HepG2 (cell line): ENCODE measurements around the gene MRPL36. TPM values are rescaled to one million over a fixed set of nuclear protein-coding genes. Genes with fewer than 3 reads are reported as not detected.
"Not testable (repeated sequence)": the region's sequence is repeated elsewhere in the genome, so short reads cannot be mapped to it uniquely, and the experiment has no call there.

Source experiments
- ATAC-seq: fragments of 200-7000 bp; cut with Tn5 transposase; 3 replicates; pipeline ENCODE4 v1.9.1; 2020; ENCODE audit warnings: mild to moderate bottlenecking, moderate library complexity
- BruUV-seq: library from RNA; stranded (reverse); fragments of 400-500 nt; replicated peaks from 2 replicates; lab custom pipeline; 2021; lab: Mats Ljungman, UMichigan
- CTCF ChIA-PET: fragments of 300-600 bp; formaldehyde crosslinking; extraction: SDS; loops from one replicate; lab custom pipeline; 2021; ENCODE audit warnings: low total read pairs, inconsistent platforms, low intra/inter-chr PET ratio; lab: Yijun Ruan, JAX
- POLR2A ChIA-PET: fragments of 350-600 bp; sonication (Branson Sonifier 250); formaldehyde crosslinking; loops from one replicate; lab custom pipeline; 2020; ENCODE audit warnings: antibody characterized with exemption, inconsistent platforms; lab: Yijun Ruan, JAX
- DNase-seq: peaks from one replicate; pipeline ENCODE4 v3.0.0-alpha.2; 2015; ENCODE audit warnings: low spot score
- FAIRE-seq: peaks from 3 replicates; lab custom pipeline; 2011; peaks lifted over from hg19 to GRCh38; lab: Jason Lieb, UNC
- H2AFZ ChIP-seq: one replicate; pipeline ENCODE4 v1.6.1; 2011; ENCODE audit warnings: low read length, inconsistent platforms
- H3K27ac ChIP-seq: fragments of 300-600 bp; 3 replicates; pipeline ENCODE4 v1.8.0; 2011; ENCODE audit warnings: mixed run types, mild to moderate bottlenecking, mixed read lengths, low read length, inconsistent platforms; ENCODE audit not compliant: insufficient read depth; ENCODE audit errors: extremely low read length
- H3K27me3 ChIP-seq, 2 experiments: fragments of 200-600 bp in 1 of 2; 2 replicates in 1 of 2; 3 replicates in 1 of 2; pipeline versions ENCODE4 v1.6.0 to v1.8.0; 2011; ENCODE audit warnings: low read length in 2 of 2, mild to moderate bottlenecking in 2 of 2, moderate library complexity in 2 of 2, inconsistent platforms in 1 of 2; ENCODE audit not compliant: insufficient read depth in 2 of 2, control insufficient read depth in 1 of 2
- H3K36me3 ChIP-seq, 2 experiments: fragments of 200-600 bp in 1 of 2; replicated peaks in 1 of 2; 2 replicates in 1 of 2; 3 replicates in 1 of 2; pipeline versions ENCODE4 v1.5.1 to v1.8.0; 2011; ENCODE audit warnings: low read length in 2 of 2, inconsistent platforms in 1 of 2; ENCODE audit not compliant: insufficient read depth in 2 of 2, control insufficient read depth in 1 of 2
- H3K4me1 ChIP-seq: 2 replicates; pipeline ENCODE4 v1.5.1; 2012; ENCODE audit warnings: low read length, inconsistent platforms; ENCODE audit not compliant: insufficient read depth
- H3K4me2 ChIP-seq: 2 replicates; pipeline ENCODE4 v1.6.0; 2011; ENCODE audit warnings: low read depth, low read length, inconsistent platforms
- H3K4me3 ChIP-seq, 3 experiments: fragments of 200-600 bp in 1 of 3; sonication (generic), shearing (Covaris generic) in 1 of 3; replicated peaks in 1 of 3; 2 replicates each; pipeline ENCODE4 v1.5.1; 2011 to 2016; ENCODE audit warnings: low read length in 3 of 3, inconsistent platforms in 2 of 3, low read depth in 2 of 3, mild to moderate bottlenecking in 2 of 3, control low read depth in 1 of 3, mixed read lengths in 1 of 3; ENCODE audit not compliant: insufficient read depth in 1 of 3
- H3K79me2 ChIP-seq: one replicate; pipeline ENCODE4 v1.6.1; 2011; ENCODE audit warnings: low read length, inconsistent platforms; ENCODE audit not compliant: insufficient read depth
- H3K9ac ChIP-seq: 2 replicates; pipeline ENCODE4 v1.6.0; 2011; ENCODE audit warnings: mild to moderate bottlenecking, low read depth, low read length, inconsistent platforms; ENCODE audit not compliant: insufficient read depth
- H3K9me3 ChIP-seq: 2 replicates; pipeline ENCODE4 v1.5.1; 2012; ENCODE audit warnings: mild to moderate bottlenecking, low read length
- H4K20me1 ChIP-seq: 2 replicates; pipeline ENCODE4 v1.6.0; 2011; ENCODE audit warnings: inconsistent platforms, mild to moderate bottlenecking, low read length, moderate library complexity; ENCODE audit not compliant: insufficient read depth
- MIER2 ChIP-seq: IDR thresholded peaks from 2 replicates; pipeline ENCODE4 v1.6.1; 2016; ENCODE audit warnings: missing biosample characterization, missing genetic modification reagents
- ZNF235 ChIP-seq: sonication (generic); formaldehyde crosslinking; IDR thresholded peaks from 2 replicates; pipeline ENCODE4 v1.8.1; 2023; ENCODE audit warnings: mild to moderate bottlenecking, missing genetic modification reagents, borderline replicate concordance
- ZNF292 ChIP-seq: sonication (generic); formaldehyde crosslinking; IDR thresholded peaks from 2 replicates; pipeline ENCODE4 v1.8.1; 2022; ENCODE audit warnings: mild to moderate bottlenecking, low read depth, missing genetic modification reagents, borderline replicate concordance
- ZNF34 ChIP-seq: sonication (generic); formaldehyde crosslinking; IDR thresholded peaks from 2 replicates; pipeline ENCODE4 v1.4.0; 2020; ENCODE audit warnings: mild to moderate bottlenecking, missing genetic modification reagents, borderline replicate concordance
- ZNF530 ChIP-seq: sonication (generic); formaldehyde crosslinking; IDR thresholded peaks from 2 replicates; pipeline ENCODE4 v1.5.0; 2020; ENCODE audit warnings: low read depth, mild to moderate bottlenecking, missing genetic modification reagents
- WGBS: methylation state at CpG from one replicate; pipeline ENCODE4 v1.1.6; 2017; ENCODE audit warnings: low lambda C conversion rate; 5-methylcytosine and 5-hydroxymethylcytosine counted together
- in situ Hi-C: cut with HindIII; loops from 2 replicates; pipeline ENCODE4 v1.10.0; 2017; ENCODE audit warnings: low pct_unique_long_range_greater_than_20kb; ENCODE audit not compliant: extremely low pct_ligation_motif_present
- intact Hi-C: fragments of 100-400 bp; cut with micrococcal nuclease; formaldehyde crosslinking; loops from one replicate; pipeline ENCODE4 v1.10.0; 2022; ENCODE audit not compliant: unreplicated experiment
- polyA plus RNA-seq, 8 experiments: library from polyadenylated mRNA; depleted of rRNA in 3 of 8; stranded (reverse) in 7 of 8; unstranded in 1 of 8; fragments of >200 nt; fragmentation: Illumina TruSeq in 4 of 8; extraction: Trizol in 4 of 8; gene quantifications; 2 replicates each; pipeline versions ENCODE4 v1.2.1 to v1.2.3, GENCODE V29; 2011 to 2016; ENCODE audit warnings: low read depth in 4 of 8, missing spikeins in 1 of 8, mixed read lengths in 1 of 8; ENCODE audit not compliant: insufficient read depth in 1 of 8
- total RNA-seq, 5 experiments: library from RNA; depleted of rRNA; stranded (reverse); fragments of >200 nt; fragmentation: Illumina TruSeq; extraction: Trizol; gene quantifications; 2 replicates each; pipeline ENCODE4 v1.2.3, GENCODE V29; 2016; ENCODE audit warnings: low read depth in 1 of 5
- TF ChIP-seq, protein P1 (sequence below): sonication (generic); formaldehyde crosslinking; IDR thresholded peaks from 2 replicates; pipeline ENCODE4 v1.4.0; 2020; ENCODE audit warnings: low read depth, missing genetic modification reagents
- TF ChIP-seq, protein P2 (sequence below): sonication (generic); formaldehyde crosslinking; IDR thresholded peaks from 2 replicates; pipeline ENCODE4 v1.4.0; 2020; ENCODE audit warnings: missing genetic modification reagents
- TF ChIP-seq, protein P3 (sequence below): sonication (generic); formaldehyde crosslinking; IDR thresholded peaks from 2 replicates; pipeline ENCODE4 v1.8.0; 2022; ENCODE audit warnings: mild to moderate bottlenecking, missing genetic modification reagents, moderate library complexity

Gene MRPL36
- total and polyA plus RNA-seq, 2 of the 13 experiments (the other 11 are each of a cell fraction or from before 2014, with no cell fraction given), result 71.3 to 113 TPM

DNA sequence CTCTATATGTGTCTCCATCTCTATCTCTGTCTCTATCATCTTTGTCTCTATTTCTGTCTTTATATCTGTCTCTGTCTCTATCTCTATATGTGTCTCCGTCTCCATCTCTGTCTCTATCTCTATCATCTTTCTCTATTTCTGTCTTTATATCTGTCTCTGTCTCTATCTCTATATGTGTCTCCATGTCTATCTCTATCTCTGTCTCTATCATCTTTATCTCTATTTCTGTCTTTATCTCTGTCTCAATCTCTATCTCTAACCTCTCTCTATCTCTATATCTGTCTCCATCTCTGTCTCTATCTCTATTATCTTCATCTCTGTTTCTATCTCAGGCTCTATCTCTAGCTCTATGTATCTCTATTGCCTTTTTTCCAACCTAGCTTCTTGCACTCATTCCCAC is 46.1 kb upstream of the MRPL36 start (continued):
- TF ChIP-seq, protein P1, sequence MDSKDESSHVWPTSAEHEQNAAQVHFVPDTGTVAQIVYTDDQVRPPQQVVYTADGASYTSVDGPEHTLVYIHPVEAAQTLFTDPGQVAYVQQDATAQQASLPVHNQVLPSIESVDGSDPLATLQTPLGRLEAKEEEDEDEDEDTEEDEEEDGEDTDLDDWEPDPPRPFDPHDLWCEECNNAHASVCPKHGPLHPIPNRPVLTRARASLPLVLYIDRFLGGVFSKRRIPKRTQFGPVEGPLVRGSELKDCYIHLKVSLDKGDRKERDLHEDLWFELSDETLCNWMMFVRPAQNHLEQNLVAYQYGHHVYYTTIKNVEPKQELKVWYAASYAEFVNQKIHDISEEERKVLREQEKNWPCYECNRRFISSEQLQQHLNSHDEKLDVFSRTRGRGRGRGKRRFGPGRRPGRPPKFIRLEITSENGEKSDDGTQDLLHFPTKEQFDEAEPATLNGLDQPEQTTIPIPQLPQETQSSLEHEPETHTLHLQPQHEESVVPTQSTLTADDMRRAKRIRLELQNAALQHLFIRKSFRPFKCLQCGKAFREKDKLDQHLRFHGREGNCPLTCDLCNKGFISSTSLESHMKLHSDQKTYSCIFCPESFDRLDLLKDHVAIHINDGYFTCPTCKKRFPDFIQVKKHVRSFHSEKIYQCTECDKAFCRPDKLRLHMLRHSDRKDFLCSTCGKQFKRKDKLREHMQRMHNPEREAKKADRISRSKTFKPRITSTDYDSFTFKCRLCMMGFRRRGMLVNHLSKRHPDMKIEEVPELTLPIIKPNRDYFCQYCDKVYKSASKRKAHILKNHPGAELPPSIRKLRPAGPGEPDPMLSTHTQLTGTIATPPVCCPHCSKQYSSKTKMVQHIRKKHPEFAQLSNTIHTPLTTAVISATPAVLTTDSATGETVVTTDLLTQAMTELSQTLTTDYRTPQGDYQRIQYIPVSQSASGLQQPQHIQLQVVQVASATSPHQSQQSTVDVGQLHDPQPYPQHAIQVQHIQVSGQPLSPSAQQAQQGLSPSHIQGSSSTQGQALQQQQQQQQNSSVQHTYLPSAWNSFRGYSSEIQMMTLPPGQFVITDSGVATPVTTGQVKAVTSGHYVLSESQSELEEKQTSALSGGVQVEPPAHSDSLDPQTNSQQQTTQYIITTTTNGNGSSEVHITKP, result no peak
- TF ChIP-seq ZNF530 (CRISPR knock-in tag) (no peak), MIER2 (CRISPR knock-in tag) (no peak)

DNA sequence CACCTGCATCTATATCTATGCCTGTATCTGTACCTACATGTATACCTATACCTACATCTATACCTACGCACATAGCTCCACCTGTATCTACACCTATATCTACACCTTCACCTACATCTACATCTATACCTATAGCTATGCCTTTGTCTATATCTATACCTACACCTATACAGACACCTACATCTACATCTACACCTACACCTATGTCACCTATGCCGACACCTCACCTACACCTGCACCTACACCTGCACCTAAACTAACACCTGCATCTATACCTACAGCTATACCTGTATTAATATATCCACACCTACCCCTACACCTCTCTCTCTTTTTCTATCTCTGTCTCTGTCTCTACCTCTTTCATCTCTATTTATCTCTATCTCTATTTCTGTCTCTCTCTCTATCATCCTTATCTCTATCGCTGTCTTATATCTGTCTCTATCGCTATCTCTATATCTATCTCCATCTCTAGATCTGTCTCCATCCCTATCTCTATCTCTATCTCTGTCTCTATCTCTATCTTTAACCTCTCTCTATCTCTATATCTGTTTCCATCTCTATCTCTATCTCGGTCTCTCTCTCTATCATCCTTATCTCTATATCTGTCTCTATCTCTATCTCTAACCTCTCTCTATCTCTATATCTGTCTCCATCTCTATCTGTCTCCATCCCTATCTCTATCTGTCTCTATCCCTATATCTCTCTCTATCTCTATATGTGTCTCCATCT is 45.2 kb upstream of the MRPL36 start:
- DNase-seq, result no peak

DNA sequence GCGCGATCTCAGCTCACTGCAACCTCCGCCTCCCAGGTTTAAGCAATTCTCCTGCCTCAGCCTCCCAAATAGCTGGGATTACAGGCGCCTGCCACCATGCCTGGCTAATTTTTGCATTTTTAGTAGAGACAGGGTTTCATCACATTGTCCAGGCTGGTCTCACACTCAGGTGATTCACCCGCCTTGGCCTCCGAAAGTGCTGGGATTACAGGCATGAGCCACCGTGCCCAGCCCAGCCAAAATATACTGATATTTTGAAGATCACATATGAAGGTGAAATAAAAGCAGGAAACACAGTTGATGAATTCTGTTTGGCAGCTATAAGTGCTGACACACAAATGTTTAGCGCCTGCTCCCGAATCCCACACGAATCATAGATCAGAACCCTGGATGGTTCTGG is 44.1 kb upstream of the MRPL36 start:
- 49% methylated on average over 10 of the region's 10 CpGs for WGBS
- H3K4me2 ChIP-seq, intact Hi-C loops, POLR2A ChIA-PET, BruUV-seq, DNase-seq, ATAC-seq, H2AFZ ChIP-seq, H3K36me3 ChIP-seq, H4K20me1 ChIP-seq, FAIRE-seq, in situ Hi-C loops, H3K79me2 ChIP-seq, H3K4me3 ChIP-seq, H3K9ac ChIP-seq, CTCF ChIA-PET, H3K27ac ChIP-seq, H3K4me1 ChIP-seq, H3K9me3 ChIP-seq: not testable (repeated sequence)
- peaks cover 1 to 34% of the 10 kb centered on the region in 2 experiments; a peak in 4 of 5 replicates for H3K27me3 ChIP-seq

More for the DNA sequence above, 45.2 kb upstream of the MRPL36 start:
- Histone ChIP-seq H3K27ac (no peak overlapping the region), H3K9me3 (no peaks in the 10 kb centered on the region), H3K9ac (no peak overlapping the region), H3K27me3 (peaks cover 1 to 31% of the 10 kb centered on the region in 2 experiments; a peak in 3 of 5 replicates), H3K4me1 (no peaks in the 10 kb centered on the region), H3K79me2 (no peaks in the 10 kb centered on the region), H3K4me3 (no peak overlapping the region), H4K20me1 (no peaks in the 10 kb centered on the region), H2AFZ (no peak overlapping the region), H3K36me3 (no peaks in the 10 kb centered on the region), H3K4me2 (no peak overlapping the region)
- CTCF ChIA-PET, result no interaction called here
- BruUV-seq, result no TSS peak
- FAIRE-seq (no peak), ATAC-seq (no peak)
- TF ChIP-seq ZNF34 (CRISPR knock-in tag) (no peak), ZNF235 (CRISPR knock-in tag) (no peak), ZNF292 (no peak)
- TF ChIP-seq, protein P2, sequence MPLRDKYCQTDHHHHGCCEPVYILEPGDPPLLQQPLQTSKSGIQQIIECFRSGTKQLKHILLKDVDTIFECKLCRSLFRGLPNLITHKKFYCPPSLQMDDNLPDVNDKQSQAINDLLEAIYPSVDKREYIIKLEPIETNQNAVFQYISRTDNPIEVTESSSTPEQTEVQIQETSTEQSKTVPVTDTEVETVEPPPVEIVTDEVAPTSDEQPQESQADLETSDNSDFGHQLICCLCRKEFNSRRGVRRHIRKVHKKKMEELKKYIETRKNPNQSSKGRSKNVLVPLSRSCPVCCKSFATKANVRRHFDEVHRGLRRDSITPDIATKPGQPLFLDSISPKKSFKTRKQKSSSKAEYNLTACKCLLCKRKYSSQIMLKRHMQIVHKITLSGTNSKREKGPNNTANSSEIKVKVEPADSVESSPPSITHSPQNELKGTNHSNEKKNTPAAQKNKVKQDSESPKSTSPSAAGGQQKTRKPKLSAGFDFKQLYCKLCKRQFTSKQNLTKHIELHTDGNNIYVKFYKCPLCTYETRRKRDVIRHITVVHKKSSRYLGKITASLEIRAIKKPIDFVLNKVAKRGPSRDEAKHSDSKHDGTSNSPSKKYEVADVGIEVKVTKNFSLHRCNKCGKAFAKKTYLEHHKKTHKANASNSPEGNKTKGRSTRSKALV (CRISPR knock-in tag), result no peak
- TF ChIP-seq, protein P3, sequence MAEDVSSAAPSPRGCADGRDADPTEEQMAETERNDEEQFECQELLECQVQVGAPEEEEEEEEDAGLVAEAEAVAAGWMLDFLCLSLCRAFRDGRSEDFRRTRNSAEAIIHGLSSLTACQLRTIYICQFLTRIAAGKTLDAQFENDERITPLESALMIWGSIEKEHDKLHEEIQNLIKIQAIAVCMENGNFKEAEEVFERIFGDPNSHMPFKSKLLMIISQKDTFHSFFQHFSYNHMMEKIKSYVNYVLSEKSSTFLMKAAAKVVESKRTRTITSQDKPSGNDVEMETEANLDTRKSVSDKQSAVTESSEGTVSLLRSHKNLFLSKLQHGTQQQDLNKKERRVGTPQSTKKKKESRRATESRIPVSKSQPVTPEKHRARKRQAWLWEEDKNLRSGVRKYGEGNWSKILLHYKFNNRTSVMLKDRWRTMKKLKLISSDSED (CRISPR knock-in tag), result no peak
- POLR2A ChIA-PET, result no interaction called here
- in situ Hi-C loops (no loop called here), intact Hi-C loops (no loop called here)
- 27% methylated on average over 5 of the region's 5 CpGs for WGBS
